ENCODE data around the gene TUT7. TPM values are rescaled to one million over a fixed set of nuclear protein-coding genes. Genes with fewer than 3 reads are reported as not detected.
"Not testable (repeated sequence)": the region's sequence is repeated elsewhere in the genome, so short reads cannot be mapped to it uniquely, and the experiment has no call there.

TUT7 gene
- 34.2 and 39.7 TPM in 2 replicates for total RNA-seq

GRCh38 chr9:86354011-86354817, at the start of gene TUT7:
Gene TUT7, minus strand, starts transcription at chr9:86354410. Its CDS starts 1,211 bp downstream, at chr9:86353199.
- DNase-seq (ENCODE audit: low read depth): peak; percentile 76

- no peak for DNase-seq (ENCODE audit: low read depth)
These were observed 48.4 kb upstream of the TUT7 start for GRCh38 chr9:86402591-86402990.

GRCh38 chr9:86396412-86396811, 42.2 kb upstream of the TUT7 start:
- no peak for DNase-seq (ENCODE audit: low read depth)

GRCh38 chr9:86390184-86390583, 36.0 kb upstream of the TUT7 start:
- not testable (repeated sequence) for DNase-seq (ENCODE audit: low read depth)

GRCh38 chr9:86389628-86390027, 35.4 kb upstream of the TUT7 start:
- no peak for DNase-seq (ENCODE audit: low read depth)

- no peak for DNase-seq (ENCODE audit: low read depth)
These were observed 33.2 kb upstream of the TUT7 start for GRCh38 chr9:86387376-86387775.

GRCh38 chr9:86383000-86383399, 28.8 kb upstream of the TUT7 start:
- not testable (repeated sequence) for DNase-seq (ENCODE audit: low read depth)

GRCh38 chr9:86376016-86376415, 21.8 kb upstream of the TUT7 start:
- no peak for DNase-seq (ENCODE audit: low read depth)

- DNase-seq (ENCODE audit: low read depth): no peak
These were observed 15.6 kb upstream of the TUT7 start for GRCh38 chr9:86369810-86370209.

- peak; percentile 79 for DNase-seq (ENCODE audit: low read depth)
These were observed 14.8 kb upstream of the TUT7 start for GRCh38 chr9:86368871-86369521.

- no peak for DNase-seq (ENCODE audit: low read depth)
These were observed 7.0 kb upstream of the TUT7 start for GRCh38 chr9:86361176-86361575.

- no peak for DNase-seq (ENCODE audit: low read depth)
These were observed 5.1 kb upstream of the TUT7 start for GRCh38 chr9:86359151-86359879.

GRCh38 chr9:86356871-86357866, 3.0 kb upstream of the TUT7 start:
- no peak for DNase-seq (ENCODE audit: low read depth)

- DNase-seq (ENCODE audit: low read depth): no peak
These were observed 1.6 kb upstream of the TUT7 start for GRCh38 chr9:86355814-86356213.

- DNase-seq (ENCODE audit: low read depth): peak; percentile 9
These were observed 654 bp upstream of the TUT7 start for GRCh38 chr9:86354818-86355309.

GRCh38 chr9:86353655-86354010, 577 bp downstream of the TUT7 start:
- peak; percentile 31 for DNase-seq (ENCODE audit: low read depth)

GRCh38 chr9:86352440-86353077, 1.7 kb downstream of the TUT7 start:
- peak; percentile 16 for DNase-seq (ENCODE audit: low read depth)

- DNase-seq (ENCODE audit: low read depth): no peak
These were observed 2.3 kb downstream of the TUT7 start for GRCh38 chr9:86351880-86352279.

GRCh38 chr9:86350006-86350760, 4.0 kb downstream of the TUT7 start:
- DNase-seq (ENCODE audit: low read depth): no peak

GRCh38 chr9:86349271-86349670, 4.9 kb downstream of the TUT7 start:
- DNase-seq (ENCODE audit: low read depth): no peak

Measured in renal cortical epithelial cell (primary cell).